NCI-H748 treated with DMSO at 0.1 percent for 48 hours (cell line): ENCODE results near the gene MRPS5.

ENCODE experiments used
- DNase-seq: peaks from one replicate; lab custom pipeline; 2025; lab: John Stamatoyannopoulos, UW

Gene MRPS5

DNA sequence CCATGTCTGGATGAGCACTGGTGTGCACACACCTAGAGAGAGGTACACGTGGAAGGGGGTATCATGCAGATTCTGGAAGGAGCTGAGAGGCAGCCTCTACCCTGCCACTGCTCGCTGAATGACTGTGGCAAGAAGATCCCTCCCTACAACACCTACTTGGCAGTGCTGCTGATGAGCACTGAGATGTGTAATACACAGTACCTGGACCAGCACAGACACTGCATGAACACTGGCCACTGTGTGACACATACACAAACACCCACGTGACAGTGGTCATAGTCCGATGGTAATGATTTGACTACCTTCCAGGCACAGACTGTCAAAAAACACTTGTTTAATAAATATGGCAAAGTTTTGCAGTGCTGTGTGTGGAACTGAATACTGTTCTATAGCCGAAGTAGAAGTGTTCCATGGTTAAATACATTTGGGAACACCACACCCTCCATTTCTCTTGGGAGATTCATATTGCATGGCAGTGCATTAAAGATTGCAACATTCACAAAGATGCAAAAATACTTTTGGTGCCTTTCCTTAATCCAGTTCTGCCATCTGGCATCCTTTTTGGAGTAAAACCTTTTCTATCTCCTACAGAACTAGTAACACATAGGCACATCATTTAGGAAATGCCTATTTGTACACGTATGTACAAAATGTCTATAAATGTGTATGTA is 29.6 kb downstream of the MRPS5 start:
- DNase-seq: no peak

DNA sequence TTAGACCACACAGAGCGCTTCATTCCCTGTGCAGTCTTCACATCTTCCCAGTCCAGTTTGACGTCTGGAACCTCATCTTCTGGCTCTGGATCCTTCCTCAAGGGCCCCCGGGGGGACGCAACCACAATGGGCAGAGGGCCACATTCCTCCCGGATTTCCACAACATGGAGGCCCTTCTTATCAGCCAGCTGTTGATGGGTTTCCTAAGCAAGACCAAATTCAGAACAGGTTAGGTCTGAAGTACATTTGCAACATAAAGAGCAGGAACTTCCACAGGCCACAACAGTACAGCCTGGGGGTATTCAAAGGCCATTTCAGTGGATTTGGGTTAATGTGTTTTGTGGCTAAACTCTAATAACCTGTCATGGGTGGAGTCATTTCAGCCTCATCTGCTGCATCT is 34.2 kb downstream of the MRPS5 start:
- no peak for DNase-seq

GRCh38 chr2:95086017-95086416 is 35.6 kb downstream of the MRPS5 start:
- DNase-seq: no peak

GRCh38 chr2:95082477-95082876 is 39.1 kb downstream of the MRPS5 start:
- no peak for DNase-seq

- no peak for DNase-seq
Measured at GRCh38 chr2:95079199-95079683, 42.4 kb downstream of the MRPS5 start.

GRCh38 chr2:95077861-95078603 is 43.6 kb downstream of the MRPS5 start:
- DNase-seq: no peak

- no peak for DNase-seq
Measured at GRCh38 chr2:95077530-95077825, 44.1 kb downstream of the MRPS5 start.

- peak; percentile 25 for DNase-seq
Measured at GRCh38 chr2:95076705-95077529, 44.7 kb downstream of the MRPS5 start.

DNA sequence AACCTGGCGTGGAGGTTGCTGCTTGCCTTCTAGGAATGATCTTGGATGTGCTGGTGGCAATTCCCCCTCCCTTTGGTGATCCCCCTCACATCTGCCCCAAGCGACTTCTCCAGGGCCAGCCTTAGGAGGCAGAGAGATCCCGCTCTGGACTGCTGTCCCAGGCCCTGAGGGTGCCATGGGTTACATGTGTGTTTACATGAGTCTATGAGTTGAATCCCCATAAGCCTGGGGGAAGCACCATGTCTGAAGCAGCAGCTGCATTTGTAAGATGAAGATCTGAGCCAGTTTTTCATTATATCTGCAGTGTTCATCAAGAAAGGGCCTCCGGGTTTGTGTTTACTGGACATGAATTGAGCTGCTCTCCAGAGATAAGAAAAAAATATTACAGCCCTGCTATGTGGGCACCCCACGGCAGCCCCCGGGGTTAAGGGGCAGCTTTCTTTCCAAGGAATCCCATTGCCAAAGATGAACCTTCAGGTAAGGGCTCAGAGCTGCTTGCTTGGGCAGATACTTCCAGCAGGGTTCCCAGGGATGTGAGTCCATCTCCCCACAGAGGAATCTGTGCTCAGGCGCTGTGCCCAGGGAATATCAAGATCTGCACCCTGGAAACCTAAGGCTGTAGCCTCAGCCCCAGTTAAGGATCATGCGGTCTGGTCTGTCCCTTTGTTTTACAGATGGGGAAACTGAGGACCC is 46.0 kb downstream of the MRPS5 start:
- DNase-seq: no peak

DNA sequence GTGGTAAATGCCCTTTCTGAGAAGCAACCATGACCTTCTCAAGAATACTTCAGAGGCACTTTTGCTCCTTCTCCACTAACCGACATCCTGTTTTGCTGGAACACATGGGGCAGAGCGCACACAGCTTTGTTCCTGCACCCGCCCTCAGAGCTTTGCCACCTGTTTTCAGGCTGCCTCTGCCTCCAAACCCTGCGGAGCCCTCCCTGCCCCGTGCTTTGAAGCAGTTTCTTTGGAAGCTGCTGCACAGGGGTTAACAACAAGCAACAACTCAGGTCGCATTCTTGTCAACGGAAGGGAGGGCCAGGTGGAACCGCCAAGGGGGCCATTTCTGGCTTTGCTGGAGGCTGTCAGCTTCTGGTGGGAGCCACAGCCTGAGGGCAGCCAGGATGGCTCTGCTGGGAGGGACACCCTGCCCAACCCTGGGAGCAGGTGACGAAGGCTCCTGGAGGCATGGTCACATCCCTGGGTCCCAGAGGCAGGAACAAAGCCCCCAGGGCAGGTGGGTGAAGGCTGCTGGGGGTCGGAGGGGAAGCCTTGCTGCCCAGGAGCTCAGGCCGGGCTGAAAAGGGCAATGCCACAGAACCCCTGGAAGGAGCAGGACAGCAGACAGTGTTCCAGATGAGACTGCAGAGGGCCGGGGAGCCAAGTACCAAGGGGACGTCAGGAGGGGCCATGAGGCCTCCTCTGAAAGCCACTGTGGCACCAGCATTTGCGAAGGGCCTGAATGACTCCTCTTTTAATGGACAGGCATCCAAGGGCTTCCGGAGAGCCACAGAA is 46.8 kb downstream of the MRPS5 start:
- no peak for DNase-seq

GRCh38 chr2:95073856-95074662 is 47.5 kb downstream of the MRPS5 start:
- no peak for DNase-seq

- no peak for DNase-seq
Measured at GRCh38 chr2:95072424-95072823, 49.2 kb downstream of the MRPS5 start.

DNA sequence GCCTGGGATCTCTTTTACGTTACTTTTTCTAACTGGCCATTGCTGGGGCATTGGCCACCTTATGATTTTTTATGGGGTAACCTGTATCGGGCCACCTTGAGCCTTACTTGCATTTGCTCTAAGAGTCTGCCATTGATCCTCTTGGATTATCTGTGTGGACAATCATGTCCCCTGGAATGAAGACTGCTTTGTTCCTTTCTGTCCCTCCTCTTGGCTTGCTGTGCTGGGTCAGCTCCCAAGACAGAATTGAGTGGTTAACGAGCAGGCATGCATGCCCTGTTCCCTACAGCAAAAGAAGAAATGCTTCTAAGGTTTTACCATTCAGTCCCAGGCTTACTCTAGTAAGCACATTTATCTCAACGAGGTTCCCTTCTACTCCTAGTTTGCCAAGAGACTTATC is 49.8 kb downstream of the MRPS5 start:
- DNase-seq: no peak

- DNase-seq: no peak
Measured at GRCh38 chr2:95069465-95069864, 52.1 kb downstream of the MRPS5 start.

GRCh38 chr2:95068256-95068655 is 53.4 kb downstream of the MRPS5 start:
- no peak for DNase-seq

DNA sequence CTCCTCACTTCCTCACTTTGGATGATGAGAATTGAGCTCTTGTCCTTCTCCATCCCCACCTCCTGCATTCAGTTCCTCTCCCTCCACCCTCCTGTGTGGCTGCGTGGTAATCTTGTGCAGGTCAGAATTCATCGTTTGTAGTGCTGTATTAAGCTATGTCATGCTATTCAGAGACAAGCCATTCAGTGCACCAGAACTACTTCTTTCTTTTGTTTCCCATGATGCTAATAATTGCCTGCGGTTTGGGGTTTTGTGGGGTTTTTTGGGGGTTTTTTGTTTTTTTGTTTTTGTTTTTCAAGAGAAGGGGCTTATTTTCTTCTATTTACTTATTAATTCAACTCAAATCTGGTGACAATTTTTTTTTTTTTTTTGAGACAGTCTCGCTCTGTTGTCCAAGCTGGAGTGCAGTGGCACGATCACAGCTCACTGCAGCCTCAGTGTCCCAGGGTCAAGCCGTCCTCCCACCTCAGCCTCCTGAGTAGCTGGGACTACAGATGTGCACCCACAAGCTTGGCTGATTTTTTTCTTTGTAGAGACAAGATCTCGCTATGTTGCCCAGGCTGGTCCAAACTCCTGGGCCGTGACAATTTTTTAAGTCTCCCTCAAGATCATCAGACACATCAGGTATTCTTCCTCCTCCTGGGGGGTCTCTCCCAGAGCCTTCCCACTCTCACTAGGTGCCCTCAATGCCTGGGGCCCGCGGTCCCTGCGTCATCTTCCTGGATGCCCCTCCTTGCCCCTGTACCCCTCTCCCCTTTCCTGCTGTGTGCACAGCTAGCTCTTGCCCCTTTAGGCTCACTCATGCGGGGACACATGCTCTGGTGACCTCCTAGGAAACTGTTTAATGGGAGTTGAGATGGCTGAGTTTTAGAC is 58.3 kb downstream of the MRPS5 start:
- no peak for DNase-seq

DNA sequence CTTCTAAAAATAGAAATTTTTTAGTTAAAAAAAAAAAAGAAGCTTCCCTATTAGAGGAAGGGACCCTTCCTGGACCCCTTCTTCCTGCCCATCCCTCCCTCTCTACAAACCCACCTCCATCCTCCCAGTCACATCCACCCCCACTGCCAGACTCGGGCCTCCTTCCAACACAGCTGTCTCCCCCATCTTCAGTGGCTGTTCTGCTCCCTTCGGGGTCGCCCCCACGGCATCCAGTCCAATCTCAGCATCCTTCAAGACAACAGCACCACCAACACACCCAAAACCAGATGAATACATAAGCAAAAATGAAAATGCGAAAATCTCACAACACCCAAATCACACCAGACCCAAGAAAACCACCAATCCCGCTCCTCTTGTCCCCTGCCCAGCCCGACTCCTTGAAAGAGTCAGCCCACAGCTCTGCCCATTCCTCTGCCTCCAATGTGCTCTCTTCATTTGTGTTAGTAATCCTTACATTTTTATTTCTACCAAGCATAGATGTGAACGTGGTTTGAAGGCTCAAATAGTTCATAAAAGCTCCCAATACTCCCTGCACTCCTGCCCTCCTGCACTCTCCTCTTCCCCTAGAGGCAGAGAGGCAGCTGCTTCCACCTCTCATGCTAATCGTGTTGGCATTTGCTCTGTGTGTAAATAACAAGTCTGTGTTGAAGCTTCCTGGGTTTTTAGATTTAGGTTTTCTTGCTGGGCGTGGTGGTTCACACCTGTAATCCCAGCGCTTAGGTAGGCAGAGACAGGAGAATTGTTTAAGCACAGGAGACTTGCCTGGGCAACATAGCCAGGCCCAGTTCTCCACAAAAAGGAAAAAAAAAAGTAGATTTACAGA is 59.1 kb downstream of the MRPS5 start:
- no peak for DNase-seq

DNA sequence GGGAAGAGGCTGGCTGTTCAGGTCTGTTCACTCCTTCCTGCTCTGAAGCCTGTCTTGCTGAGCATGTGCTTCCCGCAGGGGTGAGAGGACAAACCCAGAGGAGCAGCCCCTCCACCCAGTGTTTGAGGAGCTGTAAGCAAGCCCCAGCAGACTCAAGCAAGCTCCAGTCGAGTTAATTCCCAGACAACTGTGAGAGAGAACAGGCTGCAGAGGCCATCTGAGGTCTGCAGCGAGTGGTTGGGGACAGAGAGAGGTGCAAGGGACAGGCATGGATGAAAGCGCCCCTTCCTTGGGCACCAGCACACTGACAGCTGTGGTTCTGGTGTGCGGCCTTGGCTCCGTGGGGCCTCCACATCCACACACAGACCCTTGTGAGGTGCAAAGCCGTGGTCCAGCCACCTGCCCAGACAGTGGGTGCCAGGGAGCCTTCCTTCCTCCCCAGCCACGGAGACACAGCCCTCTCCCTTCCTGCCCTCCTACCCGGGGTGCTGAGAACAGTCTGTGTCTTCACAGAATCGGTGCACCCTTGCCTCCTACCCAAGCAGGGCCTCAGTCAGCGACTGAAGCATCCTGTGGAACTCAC is 59.9 kb downstream of the MRPS5 start:
- DNase-seq: no peak
